GM21529 (cell line): ENCODE results near the gene PRLHR.

ENCODE experiments used
- ATAC-seq: cut with Tn5 transposase; IDR thresholded peaks from one replicate; pipeline ENCODE4 v1.9.1; 2021; ENCODE audit not compliant: unreplicated experiment

PRLHR gene

GRCh38 chr10:118564114-118564513 lies 31.3 kb downstream of the PRLHR start:
- ATAC-seq: no peak

- no peak for ATAC-seq
Measured at GRCh38 chr10:118563373-118563890, 32.0 kb downstream of the PRLHR start.

GRCh38 chr10:118562851-118563250 lies 32.6 kb downstream of the PRLHR start:
- ATAC-seq: no peak

- no peak for ATAC-seq
Measured at GRCh38 chr10:118557946-118558345, 37.5 kb downstream of the PRLHR start.

- ATAC-seq: no peak
Measured at GRCh38 chr10:118551535-118552100, 43.8 kb downstream of the PRLHR start.

- no peak for ATAC-seq
Measured at GRCh38 chr10:118547282-118547681, 48.2 kb downstream of the PRLHR start.

- ATAC-seq: no peak
Measured at GRCh38 chr10:118546479-118546878, 49.0 kb downstream of the PRLHR start.

- ATAC-seq: no peak
Measured at GRCh38 chr10:118545381-118545780, 50.1 kb downstream of the PRLHR start.

GRCh38 chr10:118544401-118544948 lies 51.0 kb downstream of the PRLHR start:
- no peak for ATAC-seq

- ATAC-seq: peak; percentile 80
Measured at GRCh38 chr10:118543714-118544400, 51.6 kb downstream of the PRLHR start.

- no peak for ATAC-seq
Measured at GRCh38 chr10:118542745-118543144, 52.7 kb downstream of the PRLHR start.

GRCh38 chr10:118542205-118542604 lies 53.2 kb downstream of the PRLHR start:
- ATAC-seq: no peak

GRCh38 chr10:118541718-118542117 lies 53.7 kb downstream of the PRLHR start:
- no peak for ATAC-seq
